CD4-positive, alpha-beta T cell (primary cell): ENCODE results near the gene KLHL5. TPM values are rescaled to one million over a fixed set of nuclear protein-coding genes. Genes with fewer than 3 reads are reported as not detected.

Source experiments
- ATAC-seq: fragments of 200-7000 bp; cut with Tn5 transposase; one replicate; pipeline ENCODE4 v1.10.0; 2022; ENCODE audit warnings: mild to moderate bottlenecking; ENCODE audit not compliant: poor library complexity
- CTCF ChIA-PET: fragments of 350-600 bp; sonication (Branson Sonifier 250); formaldehyde crosslinking; loops from one replicate; lab custom pipeline; 2021; ENCODE audit warnings: antibody characterized with exemption, inconsistent platforms; lab: Charles Lee
- POLR2A ChIA-PET: fragments of 350-600 bp; sonication (Branson Sonifier 250); formaldehyde crosslinking; loops from one replicate; lab custom pipeline; 2021; ENCODE audit warnings: antibody characterized with exemption, inconsistent platforms; lab: Charles Lee
- DNase-seq, 14 experiments: peaks; one replicate each; pipeline ENCODE4 v3.0.0-alpha.2; 2013 to 2020; ENCODE audit warnings: mixed read lengths in 2 of 14
- H3K27ac ChIP-seq, 2 donors: one replicate each; pipeline versions ENCODE4 v1.5.1 to v1.7.0; 2013; ENCODE audit warnings: low read length in 2 of 2, low read depth in 1 of 2, mild to moderate bottlenecking in 1 of 2
- H3K27me3 ChIP-seq, 2 experiments: 1 replicate in 1 of 2; 2 replicates in 1 of 2; pipeline versions ENCODE4 v1.6.1 to v1.7.0; 2013; ENCODE audit warnings: low read length in 2 of 2, control low read depth in 1 of 2, mild to moderate bottlenecking in 1 of 2, moderate library complexity in 1 of 2; ENCODE audit not compliant: insufficient read depth in 2 of 2, control insufficient read depth in 1 of 2
- H3K36me3 ChIP-seq: one replicate; pipeline ENCODE4 v1.6.1; 2013; ENCODE audit warnings: low read length, control low read depth; ENCODE audit not compliant: insufficient read depth
- H3K4me1 ChIP-seq: one replicate; pipeline ENCODE4 v1.6.1; 2013; ENCODE audit warnings: low read length, control low read depth; ENCODE audit not compliant: insufficient read depth
- H3K4me3 ChIP-seq: one replicate; pipeline ENCODE4 v1.5.1; 2013; ENCODE audit warnings: mild to moderate bottlenecking, low read length, moderate library complexity
- H3K9me3 ChIP-seq, 2 experiments: 1 replicate in 1 of 2; 2 replicates in 1 of 2; pipeline versions ENCODE4 v1.6.1 to v1.7.0; 2013; ENCODE audit warnings: low read length in 2 of 2, mild to moderate bottlenecking in 2 of 2, control low read depth in 1 of 2, moderate library complexity in 1 of 2; ENCODE audit not compliant: control insufficient read depth in 1 of 2, insufficient read depth in 1 of 2
- H3K27ac Mint-ChIP-seq: one replicate; pipeline ENCODE4 v1.8.0; 2020; ENCODE audit warnings: mixed read lengths
- H3K27me3 Mint-ChIP-seq: one replicate; pipeline ENCODE4 v1.8.0; 2021; ENCODE audit warnings: mixed read lengths
- H3K36me3 Mint-ChIP-seq: one replicate; pipeline ENCODE4 v1.8.0; 2021; ENCODE audit warnings: low read depth, mixed read lengths
- H3K4me1 Mint-ChIP-seq: one replicate; pipeline ENCODE4 v1.8.0; 2021; ENCODE audit warnings: low read depth, mixed read lengths
- H3K4me3 Mint-ChIP-seq: one replicate; pipeline ENCODE4 v1.8.0; 2020; ENCODE audit warnings: mild to moderate bottlenecking, mixed read lengths
- H3K9me3 Mint-ChIP-seq: one replicate; pipeline ENCODE4 v1.8.0; 2020; ENCODE audit warnings: mixed read lengths
- intact Hi-C, 2 experiments: fragments of 100-400 bp; cut with DNase I in 1 of 2; cut with micrococcal nuclease in 1 of 2; formaldehyde crosslinking; loops; one replicate each; pipeline versions ENCODE4 v1.15.1 to v1.9.0; 2023 to 2025; cut with DNase I, micrococcal nuclease
- total RNA-seq, 174 experiments: library from RNA in 2 of 174; stranded (reverse) in 2 of 174; gene quantifications; one replicate each; pipeline ENCODE4 v1.2.3 and lab custom pipeline; 2021 to 2026
- TF ChIP-seq, protein P1 (sequence below): fragments of 200-600 bp; IDR thresholded peaks from one replicate; pipeline ENCODE4 v1.8.0; 2022; ENCODE audit warnings: antibody characterized with exemption, mild to moderate bottlenecking

Gene KLHL5
- total RNA-seq, 2 experiments from 2014 or later = 17.7 to 18.6 TPM

DNA sequence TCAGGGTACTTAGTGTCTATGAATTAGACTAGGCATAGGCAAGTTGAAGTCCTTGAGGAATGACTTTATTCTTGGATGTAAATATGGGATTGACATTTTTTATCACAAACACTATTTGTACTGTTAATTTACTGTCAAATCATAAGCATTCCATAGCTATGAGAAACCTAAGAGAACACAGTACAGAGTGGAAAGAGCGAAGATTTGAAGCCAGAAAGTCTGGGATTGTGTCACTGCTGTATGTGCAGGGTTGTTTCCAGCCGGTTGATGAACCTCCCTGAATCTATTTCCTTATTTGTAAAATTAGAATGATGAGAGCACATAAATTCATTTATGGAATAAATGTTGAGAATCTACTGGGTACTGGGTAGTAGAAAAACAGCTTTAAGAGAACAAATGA, 14.4 kb upstream of the KLHL5 start:
- ChIA-PET CTCF (interaction anchor here (0.9 to 1.1 kb wide), 2 partner anchors 17 to 87 kb away, joined by 3 read pairs; no protein-coding TSS in a partner anchor), POLR2A (interaction anchor here (1.2 to 5.8 kb wide), 2 partner anchors 17 to 244 kb away, joined by 3 to 58 read pairs; partner anchors contain the start of gene TMEM156)
- H3K27me3 Mint-ChIP-seq = no peaks in the 10 kb centered on the region
- TF ChIP-seq, protein P1, sequence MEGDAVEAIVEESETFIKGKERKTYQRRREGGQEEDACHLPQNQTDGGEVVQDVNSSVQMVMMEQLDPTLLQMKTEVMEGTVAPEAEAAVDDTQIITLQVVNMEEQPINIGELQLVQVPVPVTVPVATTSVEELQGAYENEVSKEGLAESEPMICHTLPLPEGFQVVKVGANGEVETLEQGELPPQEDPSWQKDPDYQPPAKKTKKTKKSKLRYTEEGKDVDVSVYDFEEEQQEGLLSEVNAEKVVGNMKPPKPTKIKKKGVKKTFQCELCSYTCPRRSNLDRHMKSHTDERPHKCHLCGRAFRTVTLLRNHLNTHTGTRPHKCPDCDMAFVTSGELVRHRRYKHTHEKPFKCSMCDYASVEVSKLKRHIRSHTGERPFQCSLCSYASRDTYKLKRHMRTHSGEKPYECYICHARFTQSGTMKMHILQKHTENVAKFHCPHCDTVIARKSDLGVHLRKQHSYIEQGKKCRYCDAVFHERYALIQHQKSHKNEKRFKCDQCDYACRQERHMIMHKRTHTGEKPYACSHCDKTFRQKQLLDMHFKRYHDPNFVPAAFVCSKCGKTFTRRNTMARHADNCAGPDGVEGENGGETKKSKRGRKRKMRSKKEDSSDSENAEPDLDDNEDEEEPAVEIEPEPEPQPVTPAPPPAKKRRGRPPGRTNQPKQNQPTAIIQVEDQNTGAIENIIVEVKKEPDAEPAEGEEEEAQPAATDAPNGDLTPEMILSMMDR = no peak
- H3K27ac Mint-ChIP-seq = peak overlapping the region; percentile 85
- Histone ChIP-seq H3K4me3 (no peak overlapping the region), H3K27ac (no peak overlapping the region), H3K27me3 (no peaks in the 10 kb centered on the region), H3K4me1 (peaks cover 36% of the 10 kb centered on the region), H3K36me3 (no peaks in the 10 kb centered on the region), H3K9me3 (no peaks in the 10 kb centered on the region)
- ATAC-seq (no peak), DNase-seq (no peak)
- H3K36me3 Mint-ChIP-seq = peaks cover 7% of the 10 kb centered on the region
- H3K9me3 Mint-ChIP-seq = no peaks in the 10 kb centered on the region
- intact Hi-C loops = loop anchor here (2.0 to 10.0 kb wide), 5 partner anchors 50 to 1363 kb away; partner anchors contain the start of genes LIAS (in 1 of the 2), RELL1 (in 1 of the 2), RFC1 (in 1 of the 2) and RPL9 (in 1 of the 2)
- H3K4me3 Mint-ChIP-seq = peak overlapping the region; percentile 55
- peaks cover 68% of the 10 kb centered on the region for H3K4me1 Mint-ChIP-seq

DNA sequence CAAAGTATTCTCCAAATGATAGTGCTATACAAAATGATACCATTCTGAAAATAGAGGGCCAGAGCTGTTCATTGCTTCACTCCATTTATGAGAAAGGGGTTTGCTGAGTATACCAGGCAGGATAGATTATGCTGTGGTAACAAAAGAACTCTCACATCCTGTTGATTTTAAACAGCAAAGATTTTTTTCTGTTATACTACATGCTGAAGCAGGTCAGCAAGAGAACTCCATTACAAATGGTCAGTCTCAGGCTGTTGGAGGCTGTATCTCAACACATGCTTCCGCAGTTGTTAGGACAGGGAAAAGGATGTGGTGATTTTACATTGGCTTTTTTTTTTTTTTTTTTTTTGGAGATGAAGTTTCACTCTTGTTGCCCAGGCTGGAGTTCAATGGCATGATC, 13.7 kb upstream of the KLHL5 start:
- Histone ChIP-seq H3K36me3 (no peaks in the 10 kb centered on the region), H3K4me3 (no peak overlapping the region), H3K9me3 (no peaks in the 10 kb centered on the region), H3K27ac (no peak overlapping the region), H3K4me1 (peaks cover 35% of the 10 kb centered on the region), H3K27me3 (no peaks in the 10 kb centered on the region)
- Mint-ChIP-seq H3K36me3 (peaks cover 7% of the 10 kb centered on the region), H3K4me1 (peaks cover 70% of the 10 kb centered on the region), H3K4me3 (peak overlapping the region; percentile 55), H3K27me3 (no peaks in the 10 kb centered on the region), H3K27ac (peak overlapping the region; percentile 85), H3K9me3 (no peaks in the 10 kb centered on the region)
- ChIA-PET POLR2A (interaction anchor here (0.7 to 5.8 kb wide), 2 partner anchors 18 to 411 kb away, joined by 3 to 58 read pairs; partner anchors contain the start of genes LIAS, RPL9 and TMEM156), CTCF (interaction anchor here (2.3 kb wide), 1 partner anchor 10 kb away, joined by 9 read pairs; no protein-coding TSS in a partner anchor)
- intact Hi-C loops = loop anchor here (5.0 to 10.0 kb wide), 4 partner anchors 49 to 1364 kb away; partner anchors contain the start of genes LIAS (in 1 of the 2), RELL1 (in 1 of the 2) and RPL9 (in 1 of the 2)
- DNase-seq (peak in 3 of 14 experiments; percentile 25 to 51 (median 27)), ATAC-seq (no peak)
- TF ChIP-seq, protein P1 = no peak

DNA sequence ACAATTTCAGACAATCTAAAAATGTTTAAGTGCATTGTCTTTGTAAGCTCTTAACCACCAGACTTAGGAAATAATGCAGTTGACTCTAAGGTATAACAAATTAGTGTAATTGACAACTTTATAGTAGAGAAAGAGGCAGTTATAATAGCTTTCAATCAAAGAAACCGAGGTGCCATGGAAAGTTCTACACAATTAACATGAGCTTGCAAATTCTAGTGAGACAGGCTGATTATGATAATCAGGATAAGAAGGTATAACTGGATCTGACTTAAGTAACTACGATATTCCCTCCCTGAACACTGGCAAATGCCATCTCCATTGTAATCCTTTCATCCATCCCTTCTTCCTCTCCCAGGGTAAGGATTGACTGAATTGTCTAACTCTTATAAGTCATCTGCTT, 11.4 kb upstream of the KLHL5 start:
- H3K9me3 ChIP-seq = no peaks in the 10 kb centered on the region
- Mint-ChIP-seq H3K4me3 (no peak overlapping the region), H3K27ac (no peak overlapping the region), H3K4me1 (peaks cover 78% of the 10 kb centered on the region), H3K27me3 (no peaks in the 10 kb centered on the region), H3K9me3 (no peaks in the 10 kb centered on the region), H3K36me3 (no peaks in the 10 kb centered on the region)
- ATAC-seq = no peak
- H3K4me3 ChIP-seq = no peak overlapping the region
- POLR2A ChIA-PET = interaction anchor here (1.2 kb wide), 2 partner anchors 64 to 66 kb away, joined by 3 to 5 read pairs; no protein-coding TSS in a partner anchor
- H3K27ac ChIP-seq = no peak overlapping the region
- peaks cover 24% of the 10 kb centered on the region for H3K4me1 ChIP-seq
- no peaks in the 10 kb centered on the region for H3K36me3 ChIP-seq
- DNase-seq = no peak
- no peaks in the 10 kb centered on the region for H3K27me3 ChIP-seq
- CTCF ChIA-PET = interaction anchor here (0.8 to 2.3 kb wide), 3 partner anchors 8 to 85 kb away, joined by 3 to 9 read pairs (median 4); no protein-coding TSS in a partner anchor
- TF ChIP-seq, protein P1 = no peak
- intact Hi-C loops = no loop called here
